CD14-positive monocyte (primary cell): Measurements from ENCODE around the gene PRDX5. TPM values are rescaled to one million over a fixed set of nuclear protein-coding genes. Genes with fewer than 3 reads are reported as not detected.

ENCODE experiments used
- DNase-seq, 3 donors: peaks; one replicate each; pipeline ENCODE4 v3.0.0-alpha.2; 2011 to 2022
- H2AFZ ChIP-seq: 2 replicates; pipeline ENCODE4 v1.6.0; 2012; ENCODE audit warnings: mild to moderate bottlenecking, low read depth, low read length, inconsistent platforms; ENCODE audit not compliant: insufficient read depth, poor library complexity, severe bottlenecking
- H3K27ac ChIP-seq, 2 donors: 1 replicate in 1 of 2; 2 replicates in 1 of 2; pipeline ENCODE4 v1.5.1; 2012 to 2013; ENCODE audit warnings: low read length in 2 of 2, control low read depth in 1 of 2, inconsistent platforms in 1 of 2, low read depth in 1 of 2, mild to moderate bottlenecking in 1 of 2
- H3K27me3 ChIP-seq, 2 donors: one replicate each; pipeline versions ENCODE4 v1.6.0 to v1.6.1; 2011 to 2013; ENCODE audit warnings: low read length in 2 of 2; ENCODE audit not compliant: control insufficient read depth in 2 of 2, insufficient read depth in 2 of 2
- H3K36me3 ChIP-seq, 2 donors: replicated peaks in 1 of 2; 1 replicate in 1 of 2; 2 replicates in 1 of 2; pipeline versions ENCODE4 v1.5.1 to v1.6.1; 2012 to 2013; ENCODE audit warnings: low read length in 2 of 2, control low read depth in 1 of 2, inconsistent platforms in 1 of 2, mild to moderate bottlenecking in 1 of 2; ENCODE audit not compliant: insufficient read depth in 2 of 2, control insufficient read depth in 1 of 2
- H3K4me1 ChIP-seq, 2 donors: 1 replicate in 1 of 2; 2 replicates in 1 of 2; pipeline versions ENCODE4 v1.5.1 to v1.6.1; 2012 to 2013; ENCODE audit warnings: low read length in 2 of 2, control low read depth in 1 of 2, inconsistent platforms in 1 of 2, mild to moderate bottlenecking in 1 of 2, moderate library complexity in 1 of 2; ENCODE audit not compliant: insufficient read depth in 2 of 2, control insufficient read depth in 1 of 2
- H3K4me2 ChIP-seq: replicated peaks from 2 replicates; pipeline ENCODE3; 2012; ENCODE audit warnings: low read length, moderate library complexity, mild to moderate bottlenecking; ENCODE audit not compliant: poor library complexity, severe bottlenecking; ENCODE audit errors: extremely low read depth
- H3K4me3 ChIP-seq, 3 experiments: fragments of 200-600 bp in 1 of 3; sonication (generic) in 1 of 3; replicated peaks in 1 of 3; 1 replicate in 2 of 3; 2 replicates in 1 of 3; pipeline ENCODE4 v1.5.1; 2011 to 2013; ENCODE audit warnings: low read length in 3 of 3, mild to moderate bottlenecking in 3 of 3, control low read depth in 2 of 3, low read depth in 2 of 3, inconsistent platforms in 1 of 3, moderate library complexity in 1 of 3
- H3K79me2 ChIP-seq: 2 replicates; pipeline ENCODE4 v1.6.0; 2012; ENCODE audit warnings: mild to moderate bottlenecking, control low read depth, inconsistent platforms, low read length, moderate library complexity; ENCODE audit not compliant: insufficient read depth
- H3K9ac ChIP-seq: 2 replicates; pipeline ENCODE4 v1.6.0; 2017; ENCODE audit warnings: low read length, mild to moderate bottlenecking; ENCODE audit not compliant: insufficient read depth, poor library complexity, severe bottlenecking
- H3K9me3 ChIP-seq, 2 donors: replicated peaks in 1 of 2; 1 replicate in 1 of 2; 2 replicates in 1 of 2; pipeline versions ENCODE4 v1.5.1 to v1.6.1; 2012 to 2013; ENCODE audit warnings: low read length in 2 of 2, control low read depth in 1 of 2; ENCODE audit not compliant: control insufficient read depth in 1 of 2, insufficient read depth in 1 of 2
- H4K20me1 ChIP-seq: 2 replicates; pipeline ENCODE4 v1.6.0; 2012; ENCODE audit warnings: mild to moderate bottlenecking, low read length, control low read depth, moderate library complexity; ENCODE audit not compliant: insufficient read depth
- H3K27ac Mint-ChIP-seq, 7 donors: one replicate each; pipeline ENCODE4 v1.8.0; 2020; ENCODE audit warnings: mild to moderate bottlenecking in 7 of 7, mixed read lengths in 7 of 7, moderate library complexity in 6 of 7, inconsistent platforms in 2 of 7
- H3K27me3 Mint-ChIP-seq, 3 donors: one replicate each; pipeline ENCODE4 v1.8.0; 2021 to 2022; ENCODE audit warnings: low read depth in 3 of 3, mild to moderate bottlenecking in 3 of 3, mixed read lengths in 3 of 3, moderate library complexity in 3 of 3, inconsistent platforms in 1 of 3
- H3K36me3 Mint-ChIP-seq, 2 donors: one replicate each; pipeline ENCODE4 v1.8.0; 2020; ENCODE audit warnings: mixed read lengths in 2 of 2, inconsistent platforms in 1 of 2, mild to moderate bottlenecking in 1 of 2
- H3K4me1 Mint-ChIP-seq: one replicate; pipeline ENCODE4 v1.8.0; 2020; ENCODE audit warnings: mild to moderate bottlenecking, mixed read lengths
- H3K4me3 Mint-ChIP-seq, 2 donors: one replicate each; pipeline ENCODE4 v1.8.0; 2020; ENCODE audit warnings: mild to moderate bottlenecking in 2 of 2, mixed read lengths in 2 of 2, moderate library complexity in 1 of 2
- H3K9me3 Mint-ChIP-seq, 7 donors: one replicate each; pipeline ENCODE4 v1.8.0; 2020 to 2022; ENCODE audit warnings: mixed read lengths in 7 of 7, mild to moderate bottlenecking in 6 of 7, moderate library complexity in 6 of 7, inconsistent platforms in 2 of 7
- CTCF ChIP-seq: fragments of 200-600 bp; IDR thresholded peaks from one replicate; pipeline ENCODE4 v1.8.0; 2022; ENCODE audit warnings: antibody characterized with exemption, mild to moderate bottlenecking
- WGBS: methylation state at CpG from one replicate; pipeline ENCODE4 v1.1.5; 2013; ENCODE audit warnings: missing lambda C conversion rate; ENCODE audit not compliant: insufficient coverage; 5-methylcytosine and 5-hydroxymethylcytosine counted together
- intact Hi-C, 2 donors: fragments of 100-400 bp; cut with micrococcal nuclease; formaldehyde crosslinking; loops; one replicate each; pipeline versions ENCODE4 v1.15.0 to v1.15.1; 2023
- polyA plus RNA-seq, 3 donors: library from polyadenylated mRNA; depleted of rRNA in 1 of 3; unstranded in 2 of 3; stranded (reverse) in 1 of 3; fragments of 300-500 nt in 2 of 3; fragments of >200 nt in 1 of 3; fragmentation: Illumina TruSeq in 2 of 3; gene quantifications; 1 replicate in 2 of 3; 2 replicates in 1 of 3; pipeline ENCODE4 v1.2.3, GENCODE V29; 2012 to 2021

The PRDX5 gene
- polyA plus RNA-seq, 3 donors: 136 to 318 (median 286) TPM

DNA sequence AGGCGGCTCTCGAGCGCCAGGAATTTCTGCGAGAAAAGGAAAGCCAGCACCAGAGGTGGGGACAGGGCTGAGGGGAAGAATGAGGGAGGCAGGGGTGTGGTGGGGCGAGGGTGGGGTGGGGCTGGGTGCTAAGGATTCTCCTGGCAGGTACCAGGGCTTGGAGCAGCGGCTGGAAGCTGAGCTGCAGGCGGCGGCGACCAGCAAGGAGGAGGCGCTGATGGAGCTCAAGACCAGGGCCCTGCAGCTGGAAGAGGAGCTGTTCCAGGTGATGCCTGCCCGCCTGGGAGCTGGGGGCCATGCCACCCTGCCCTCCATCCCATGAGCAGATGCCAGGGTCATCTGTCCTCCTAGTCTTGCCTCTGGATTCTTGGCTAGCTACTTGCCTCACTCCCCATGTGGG lies 31.5 kb downstream of the PRDX5 start:
- Mint-ChIP-seq H3K4me1 (peaks cover 22% of the 10 kb centered on the region), H3K27ac (no peak overlapping the region), H3K27me3 (no peaks in the 10 kb centered on the region), H3K4me3 (no peak overlapping the region), H3K36me3 (peaks cover 44 to 92% of the 10 kb centered on the region in 2 donors), H3K9me3 (peaks cover 0 to 1% (median 0%) of the 10 kb centered on the region in 7 donors)
- intact Hi-C loops: no loop called here
- Histone ChIP-seq H3K79me2 (peaks cover 5% of the 10 kb centered on the region), H3K9me3 (no peaks in the 10 kb centered on the region), H3K4me2 (no peak overlapping the region), H2AFZ (no peak overlapping the region), H3K4me1 (peaks cover 7 to 13% of the 10 kb centered on the region in 2 donors), H4K20me1 (peaks cover 86% of the 10 kb centered on the region), H3K9ac (no peak overlapping the region), H3K27ac (no peak overlapping the region), H3K36me3 (peaks cover 75 to 89% of the 10 kb centered on the region in 2 donors), H3K27me3 (no peaks in the 10 kb centered on the region), H3K4me3 (no peak overlapping the region)
- no peak for DNase-seq
- WGBS: 98% methylated on average over 11 of the region's 11 CpGs
- TF ChIP-seq CTCF: no peak

GRCh38 chr11:64351136-64351631 lies 33.3 kb downstream of the PRDX5 start:
- no peak overlapping the region for H3K27ac ChIP-seq
- no peaks in the 10 kb centered on the region for H3K27me3 ChIP-seq
- H3K9ac ChIP-seq: no peak overlapping the region
- peaks cover 4% of the 10 kb centered on the region for H3K79me2 ChIP-seq
- Mint-ChIP-seq H3K36me3 (peaks cover 36 to 81% of the 10 kb centered on the region in 2 donors), H3K27ac (no peak overlapping the region), H3K4me1 (peaks cover 20% of the 10 kb centered on the region), H3K9me3 (peaks cover 0 to 1% (median 0%) of the 10 kb centered on the region in 7 donors), H3K4me3 (no peak overlapping the region), H3K27me3 (no peaks in the 10 kb centered on the region)
- H3K4me2 ChIP-seq: no peak overlapping the region
- DNase-seq: no peak
- H2AFZ ChIP-seq: no peak overlapping the region
- H4K20me1 ChIP-seq: peaks cover 81% of the 10 kb centered on the region
- H3K9me3 ChIP-seq: no peaks in the 10 kb centered on the region
- H3K4me1 ChIP-seq: peaks cover 16 to 26% of the 10 kb centered on the region in 2 donors
- no peak overlapping the region for H3K4me3 ChIP-seq
- no peak for TF ChIP-seq CTCF
- 95% methylated on average over 16 of the region's 18 CpGs for WGBS
- intact Hi-C loops: no loop called here
- peaks cover 58 to 80% of the 10 kb centered on the region in 2 donors for H3K36me3 ChIP-seq
